HCT116 (cell line): Measurements from ENCODE around the gene CD300LB. TPM values are rescaled to one million over a fixed set of nuclear protein-coding genes. Genes with fewer than 3 reads are reported as not detected.

Source experiments
- ATAC-seq: fragments of 200-7000 bp; cut with Tn5 transposase; 2 replicates; pipeline ENCODE4 v1.9.1; 2020; ENCODE audit warnings: mild to moderate bottlenecking, moderate library complexity
- BruUV-seq: library from RNA; stranded (reverse); fragments of 400-500 nt; replicated peaks from 2 replicates; lab custom pipeline; 2021; lab: Mats Ljungman, UMichigan
- CTCF ChIA-PET: fragments of 300-600 bp; sonication (Branson Sonifier 250); formaldehyde crosslinking; loops from one replicate; lab custom pipeline; 2021; ENCODE audit warnings: antibody characterized with exemption; lab: Charles Lee
- POLR2A ChIA-PET: fragments of 300-600, 350-600 bp; sonication (Branson Sonifier 250); formaldehyde crosslinking; loops from one replicate; lab custom pipeline; 2021; ENCODE audit warnings: antibody characterized with exemption; lab: Charles Lee
- RAD21 ChIA-PET, 2 experiments: fragments of 300-600 bp; sonication (Branson Sonifier 250); formaldehyde crosslinking; loops; one replicate each; lab custom pipeline; 2023; ENCODE audit warnings: low total read pairs in 2 of 2; ENCODE audit not compliant: uncharacterized antibody in 2 of 2, unreplicated experiment in 2 of 2, low non-redundant PET in 1 of 2; lab: Charles Lee
- DNase-seq: peaks from one replicate; pipeline ENCODE4 v3.0.0-alpha.2; 2010; ENCODE audit warnings: low read depth, low spot score
- H2AFZ ChIP-seq: fragments of 200-600 bp; shearing (Covaris generic), sonication (generic); 2 replicates; pipeline ENCODE4 v1.6.1; 2017; ENCODE audit warnings: low read depth, mixed run types, mixed read lengths, antibody characterized with exemption, low read length; ENCODE audit not compliant: poor library complexity, severe bottlenecking
- H3K27ac ChIP-seq: 2 replicates; pipeline ENCODE4 v1.5.1; 2012; ENCODE audit warnings: low read depth, low read length
- H3K27me3 ChIP-seq: fragments of 200-600 bp; sonication (generic); 2 replicates; pipeline ENCODE4 v1.6.1; 2016; ENCODE audit warnings: mixed run types, low read length, mixed read lengths; ENCODE audit not compliant: insufficient read depth
- H3K36me3 ChIP-seq, 2 experiments: fragments of 200-500 bp in 1 of 2; fragments of 200-600 bp in 1 of 2; sonication (Bioruptor generic) in 1 of 2; sonication (generic) in 1 of 2; 2 replicates each; pipeline versions ENCODE4 v1.5.1 to v1.6.1; 2014 to 2016; ENCODE audit warnings: low read length in 2 of 2, inconsistent platforms in 1 of 2, mixed read lengths in 1 of 2, mixed run types in 1 of 2; ENCODE audit not compliant: insufficient read depth in 2 of 2, control insufficient read depth in 1 of 2
- H3K4me1 ChIP-seq, 2 experiments: fragments of 200-600 bp in 1 of 2; sonication (generic) in 1 of 2; 2 replicates each; pipeline versions ENCODE4 v1.5.1 to v1.6.1; 2012 to 2017; ENCODE audit warnings: low read length in 2 of 2, inconsistent platforms in 1 of 2, mild to moderate bottlenecking in 1 of 2, mixed read lengths in 1 of 2, mixed run types in 1 of 2, moderate library complexity in 1 of 2; ENCODE audit not compliant: insufficient read depth in 2 of 2, control insufficient read depth in 1 of 2
- H3K4me2 ChIP-seq: fragments of 200-600 bp; sonication (generic); 2 replicates; pipeline ENCODE4 v1.6.1; 2017; ENCODE audit warnings: mixed run types, low read length, mixed read lengths
- H3K4me3 ChIP-seq, 2 experiments: fragments of 200-600 bp in 1 of 2; sonication (generic) in 1 of 2; replicated peaks in 1 of 2; 2 replicates each; pipeline ENCODE4 v1.5.1; 2011 to 2016; ENCODE audit warnings: low read length in 2 of 2, control low read depth in 1 of 2, low read depth in 1 of 2, mild to moderate bottlenecking in 1 of 2, mixed read lengths in 1 of 2, mixed run types in 1 of 2
- H3K79me2 ChIP-seq: fragments of 200-600 bp; sonication (generic); 2 replicates; pipeline ENCODE4 v1.6.1; 2017; ENCODE audit warnings: mild to moderate bottlenecking, mixed run types, low read length, moderate library complexity, mixed read lengths; ENCODE audit not compliant: insufficient read depth
- H3K9ac ChIP-seq: fragments of 200-600 bp; sonication (generic); 2 replicates; pipeline ENCODE4 v1.6.1; 2016; ENCODE audit warnings: low read length, mixed read lengths
- H3K9me2 ChIP-seq: fragments of 200-600 bp; sonication (generic), shearing (Covaris generic); 2 replicates; pipeline ENCODE4 v1.6.1; 2017; ENCODE audit warnings: mixed run types, mild to moderate bottlenecking, moderate library complexity; ENCODE audit not compliant: insufficient read depth
- H3K9me3 ChIP-seq, 2 experiments: fragments of 200-500 bp in 1 of 2; fragments of 200-600 bp in 1 of 2; sonication (Bioruptor generic) in 1 of 2; sonication (generic) in 1 of 2; 2 replicates each; pipeline ENCODE4 v1.6.1; 2014 to 2017; ENCODE audit warnings: low read length in 2 of 2, mixed read lengths in 2 of 2, inconsistent platforms in 1 of 2, low read depth in 1 of 2, mild to moderate bottlenecking in 1 of 2, mixed run types in 1 of 2, moderate library complexity in 1 of 2; ENCODE audit not compliant: control insufficient read depth in 1 of 2, insufficient read depth in 1 of 2
- H4K20me1 ChIP-seq: fragments of 200-600 bp; sonication (generic), shearing (Covaris generic); 2 replicates; pipeline ENCODE4 v1.6.1; 2017; ENCODE audit warnings: mixed run types, mild to moderate bottlenecking, moderate library complexity; ENCODE audit not compliant: insufficient read depth
- CBX3 ChIP-seq: IDR thresholded peaks from 2 replicates; pipeline ENCODE4 v1.6.1; 2012; ENCODE audit warnings: low read depth
- CEBPB ChIP-seq: IDR thresholded peaks from 2 replicates; pipeline ENCODE4 v1.6.1; 2012; ENCODE audit warnings: low read depth
- EGR1 ChIP-seq: IDR thresholded peaks from 2 replicates; pipeline ENCODE4 v1.6.1; 2012; ENCODE audit warnings: low read depth
- ELF1 ChIP-seq: IDR thresholded peaks from 2 replicates; pipeline ENCODE4 v1.6.1; 2012; ENCODE audit warnings: low read depth, borderline replicate concordance
- EZH2 ChIP-seq: fragments of 200-600 bp; sonication (generic); IDR thresholded peaks from 2 replicates; pipeline ENCODE4 v1.6.1; 2017; ENCODE audit warnings: antibody characterized with exemption, mixed run types
- EZH2phosphoT487 ChIP-seq: fragments of 200-600 bp; IDR thresholded peaks from 2 replicates; pipeline ENCODE4 v1.6.1; 2018; ENCODE audit warnings: antibody characterized with exemption, borderline replicate concordance
- FOSL1 ChIP-seq: IDR thresholded peaks from 2 replicates; pipeline ENCODE4 v1.6.1; 2012; ENCODE audit warnings: low read depth
- JUND ChIP-seq: IDR thresholded peaks from 2 replicates; pipeline ENCODE4 v1.6.1; 2012
- POLR2A ChIP-seq: IDR thresholded peaks from 2 replicates; pipeline ENCODE4 v1.7.0; 2011; ENCODE audit warnings: borderline replicate concordance; ENCODE audit not compliant: insufficient read depth, insufficient read length; ENCODE audit errors: extremely low read depth
- POLR2AphosphoS5 ChIP-seq: IDR thresholded peaks from 2 replicates; pipeline ENCODE4 v1.6.1; 2011; ENCODE audit warnings: mild to moderate bottlenecking, low read depth, low read length, moderate library complexity
- RAD21 ChIP-seq: IDR thresholded peaks from 2 replicates; pipeline ENCODE4 v1.6.1; 2012; ENCODE audit warnings: low read depth, mild to moderate bottlenecking
- SP1 ChIP-seq: IDR thresholded peaks from 2 replicates; pipeline ENCODE4 v1.6.1; 2012; ENCODE audit warnings: low read depth
- SRF ChIP-seq: IDR thresholded peaks from 2 replicates; pipeline ENCODE4 v1.6.1; 2012; ENCODE audit warnings: low read depth
- ZFX ChIP-seq: fragments of 450-650 bp; IDR thresholded peaks from 2 replicates; pipeline ENCODE4 v1.6.1; 2017
- ZNF274 ChIP-seq: fragments of 200-500 bp; sonication (Bioruptor generic); IDR thresholded peaks from 2 replicates; pipeline ENCODE4 v1.6.1; 2014; ENCODE audit warnings: mild to moderate bottlenecking, low read depth, low read length, inconsistent platforms
- intact Hi-C: fragments of 100-400 bp; cut with micrococcal nuclease; formaldehyde crosslinking; loops from 2 replicates; pipeline ENCODE4 v1.10.0; 2022
- total RNA-seq: library from RNA; stranded (reverse); gene quantifications from one replicate; pipeline ENCODE4 v1.2.1, GENCODE V29; 2021; ENCODE audit not compliant: unreplicated experiment
- TF ChIP-seq, protein P1 (sequence below): IDR thresholded peaks from 2 replicates; pipeline ENCODE4 v1.6.1; 2011; ENCODE audit warnings: mild to moderate bottlenecking, low read length, moderate library complexity; ENCODE audit not compliant: insufficient replicate concordance; ENCODE audit errors: extremely low read depth
- TF ChIP-seq, protein P2 (sequence below), 3 experiments: fragments of 200-600 bp in 1 of 3; sonication (generic) in 1 of 3; IDR thresholded peaks in 2 of 3; conservative IDR thresholded peaks in 1 of 3; 2 replicates each; pipeline ENCODE4 v1.5.1; 2012 to 2017; ENCODE audit warnings: low read depth in 2 of 3, low read length in 2 of 3, antibody characterized with exemption in 1 of 3, borderline replicate concordance in 1 of 3, control low read depth in 1 of 3, mild to moderate bottlenecking in 1 of 3, mixed read lengths in 1 of 3, mixed run types in 1 of 3, moderate library complexity in 1 of 3; ENCODE audit not compliant: insufficient read depth in 1 of 3
- TF ChIP-seq, protein P3 (sequence below): IDR thresholded peaks from 2 replicates; pipeline ENCODE4 v1.6.1; 2012; ENCODE audit warnings: low read depth

Gene CD300LB
- total RNA-seq, 1 experiment from 2014 or later, result not detected

DNA sequence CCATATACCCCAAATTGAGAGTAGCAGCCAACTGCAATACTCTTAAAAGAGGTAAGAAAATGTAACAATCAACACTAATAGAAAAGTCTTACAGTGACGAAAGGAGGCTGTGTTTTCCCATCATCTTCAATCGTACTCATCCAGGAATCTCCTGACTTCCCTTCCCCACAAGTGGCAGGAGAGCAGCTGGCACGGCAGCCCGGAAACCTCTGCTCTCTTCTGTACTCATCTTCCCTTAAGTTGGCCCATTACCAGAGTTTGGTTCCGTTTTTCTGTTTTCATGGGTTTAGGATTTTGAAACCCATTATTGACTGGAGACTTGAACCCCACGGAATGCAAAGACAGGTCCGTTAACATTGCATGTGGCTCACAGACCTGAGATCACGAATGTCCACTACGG lies 47.7 kb upstream of the CD300LB start:
- TF ChIP-seq, protein P1, sequence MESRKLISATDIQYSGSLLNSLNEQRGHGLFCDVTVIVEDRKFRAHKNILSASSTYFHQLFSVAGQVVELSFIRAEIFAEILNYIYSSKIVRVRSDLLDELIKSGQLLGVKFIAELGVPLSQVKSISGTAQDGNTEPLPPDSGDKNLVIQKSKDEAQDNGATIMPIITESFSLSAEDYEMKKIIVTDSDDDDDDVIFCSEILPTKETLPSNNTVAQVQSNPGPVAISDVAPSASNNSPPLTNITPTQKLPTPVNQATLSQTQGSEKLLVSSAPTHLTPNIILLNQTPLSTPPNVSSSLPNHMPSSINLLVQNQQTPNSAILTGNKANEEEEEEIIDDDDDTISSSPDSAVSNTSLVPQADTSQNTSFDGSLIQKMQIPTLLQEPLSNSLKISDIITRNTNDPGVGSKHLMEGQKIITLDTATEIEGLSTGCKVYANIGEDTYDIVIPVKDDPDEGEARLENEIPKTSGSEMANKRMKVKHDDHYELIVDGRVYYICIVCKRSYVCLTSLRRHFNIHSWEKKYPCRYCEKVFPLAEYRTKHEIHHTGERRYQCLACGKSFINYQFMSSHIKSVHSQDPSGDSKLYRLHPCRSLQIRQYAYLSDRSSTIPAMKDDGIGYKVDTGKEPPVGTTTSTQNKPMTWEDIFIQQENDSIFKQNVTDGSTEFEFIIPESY, result no peak
- TF ChIP-seq RAD21 (no peak), JUND (no peak), ZNF274 (no peak), SP1 (no peak), POLR2A (no peak), EZH2 (no peak), EGR1 (no peak), ELF1 (no peak), FOSL1 (no peak), EZH2phosphoT487 (no peak), CEBPB (no peak), CBX3 (no peak), POLR2AphosphoS5 (no peak), SRF (no peak), ZFX (no peak)
- TF ChIP-seq, protein P2, sequence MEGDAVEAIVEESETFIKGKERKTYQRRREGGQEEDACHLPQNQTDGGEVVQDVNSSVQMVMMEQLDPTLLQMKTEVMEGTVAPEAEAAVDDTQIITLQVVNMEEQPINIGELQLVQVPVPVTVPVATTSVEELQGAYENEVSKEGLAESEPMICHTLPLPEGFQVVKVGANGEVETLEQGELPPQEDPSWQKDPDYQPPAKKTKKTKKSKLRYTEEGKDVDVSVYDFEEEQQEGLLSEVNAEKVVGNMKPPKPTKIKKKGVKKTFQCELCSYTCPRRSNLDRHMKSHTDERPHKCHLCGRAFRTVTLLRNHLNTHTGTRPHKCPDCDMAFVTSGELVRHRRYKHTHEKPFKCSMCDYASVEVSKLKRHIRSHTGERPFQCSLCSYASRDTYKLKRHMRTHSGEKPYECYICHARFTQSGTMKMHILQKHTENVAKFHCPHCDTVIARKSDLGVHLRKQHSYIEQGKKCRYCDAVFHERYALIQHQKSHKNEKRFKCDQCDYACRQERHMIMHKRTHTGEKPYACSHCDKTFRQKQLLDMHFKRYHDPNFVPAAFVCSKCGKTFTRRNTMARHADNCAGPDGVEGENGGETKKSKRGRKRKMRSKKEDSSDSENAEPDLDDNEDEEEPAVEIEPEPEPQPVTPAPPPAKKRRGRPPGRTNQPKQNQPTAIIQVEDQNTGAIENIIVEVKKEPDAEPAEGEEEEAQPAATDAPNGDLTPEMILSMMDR (IDR thresholded peaks at IDR 0.05 in 2 of 3, conservative IDR thresholded peaks at IDR 0.05 in 1 of 3; ENCODE audit: borderline replicate concordance in 1 of 3, insufficient read depth in 1 of 3, low read depth in 2 of 3, low read length in 2 of 3), result no peak
- TF ChIP-seq, protein P3, sequence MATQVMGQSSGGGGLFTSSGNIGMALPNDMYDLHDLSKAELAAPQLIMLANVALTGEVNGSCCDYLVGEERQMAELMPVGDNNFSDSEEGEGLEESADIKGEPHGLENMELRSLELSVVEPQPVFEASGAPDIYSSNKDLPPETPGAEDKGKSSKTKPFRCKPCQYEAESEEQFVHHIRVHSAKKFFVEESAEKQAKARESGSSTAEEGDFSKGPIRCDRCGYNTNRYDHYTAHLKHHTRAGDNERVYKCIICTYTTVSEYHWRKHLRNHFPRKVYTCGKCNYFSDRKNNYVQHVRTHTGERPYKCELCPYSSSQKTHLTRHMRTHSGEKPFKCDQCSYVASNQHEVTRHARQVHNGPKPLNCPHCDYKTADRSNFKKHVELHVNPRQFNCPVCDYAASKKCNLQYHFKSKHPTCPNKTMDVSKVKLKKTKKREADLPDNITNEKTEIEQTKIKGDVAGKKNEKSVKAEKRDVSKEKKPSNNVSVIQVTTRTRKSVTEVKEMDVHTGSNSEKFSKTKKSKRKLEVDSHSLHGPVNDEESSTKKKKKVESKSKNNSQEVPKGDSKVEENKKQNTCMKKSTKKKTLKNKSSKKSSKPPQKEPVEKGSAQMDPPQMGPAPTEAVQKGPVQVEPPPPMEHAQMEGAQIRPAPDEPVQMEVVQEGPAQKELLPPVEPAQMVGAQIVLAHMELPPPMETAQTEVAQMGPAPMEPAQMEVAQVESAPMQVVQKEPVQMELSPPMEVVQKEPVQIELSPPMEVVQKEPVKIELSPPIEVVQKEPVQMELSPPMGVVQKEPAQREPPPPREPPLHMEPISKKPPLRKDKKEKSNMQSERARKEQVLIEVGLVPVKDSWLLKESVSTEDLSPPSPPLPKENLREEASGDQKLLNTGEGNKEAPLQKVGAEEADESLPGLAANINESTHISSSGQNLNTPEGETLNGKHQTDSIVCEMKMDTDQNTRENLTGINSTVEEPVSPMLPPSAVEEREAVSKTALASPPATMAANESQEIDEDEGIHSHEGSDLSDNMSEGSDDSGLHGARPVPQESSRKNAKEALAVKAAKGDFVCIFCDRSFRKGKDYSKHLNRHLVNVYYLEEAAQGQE, result no peak
- Histone ChIP-seq H2AFZ (no peak overlapping the region), H4K20me1 (no peaks in the 10 kb centered on the region), H3K4me1 (no peaks in the 10 kb centered on the region), H3K36me3 (no peaks in the 10 kb centered on the region), H3K4me2 (no peak overlapping the region), H3K27ac (no peak overlapping the region), H3K27me3 (peaks cover 24% of the 10 kb centered on the region; the same call in 1 of the 2 replicates), H3K79me2 (no peaks in the 10 kb centered on the region), H3K9me2 (no peaks in the 10 kb centered on the region), H3K9ac (no peak overlapping the region), H3K4me3 (no peak overlapping the region), H3K9me3 (no peaks in the 10 kb centered on the region)
- no peak for DNase-seq
- POLR2A ChIA-PET, result no interaction called here
- intact Hi-C loops, result no loop called here
- ATAC-seq, result no peak
- CTCF ChIA-PET, result no interaction called here
- RAD21 ChIA-PET, result no interaction called here
- no TSS peak for BruUV-seq
